Colon (tissue), 2 donors: Measurements from ENCODE around the gene AAR2.

Experiments
- FAIRE-seq: peaks from 2 replicates; lab custom pipeline; 2012; peaks lifted over from hg19 to GRCh38; lab: Jason Lieb, UNC
- donor health status: control.
- donor health status: control.

The AAR2 gene

DNA sequence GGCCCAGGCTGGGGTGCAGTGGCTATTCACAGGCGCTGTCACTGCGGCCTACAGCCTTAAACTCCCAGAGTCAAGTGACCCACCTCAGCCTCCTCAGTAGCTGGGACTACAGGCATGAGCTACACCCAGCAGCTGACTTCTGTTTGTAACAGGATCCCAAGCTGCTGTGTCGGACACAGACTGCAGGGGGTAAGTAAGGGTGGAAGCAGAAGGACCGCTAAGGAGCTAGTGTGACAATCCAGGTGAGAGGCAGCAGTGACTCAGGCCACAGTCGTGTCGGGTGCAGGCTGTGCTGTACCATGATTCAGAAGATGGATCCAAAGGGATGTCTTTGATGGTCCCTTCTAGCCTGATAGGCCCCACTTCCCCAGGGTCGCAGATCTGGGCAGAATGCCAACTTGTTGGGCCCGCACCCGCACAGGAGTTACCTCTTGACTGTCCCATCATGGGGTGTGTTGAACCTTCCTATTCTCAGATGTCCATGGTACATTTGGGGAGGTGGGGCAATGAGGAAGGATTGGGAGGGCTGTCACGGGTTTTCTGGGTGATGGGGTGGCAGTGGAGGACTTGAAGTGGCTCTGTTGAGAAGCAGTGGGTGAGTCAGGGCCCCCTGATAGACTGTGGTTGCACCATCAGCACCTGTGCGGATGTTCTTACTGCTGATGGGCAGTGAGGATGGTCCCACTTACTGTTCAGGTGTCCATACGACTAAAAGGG lies 25.3 kb downstream of the AAR2 start:
- FAIRE-seq = no peak

DNA sequence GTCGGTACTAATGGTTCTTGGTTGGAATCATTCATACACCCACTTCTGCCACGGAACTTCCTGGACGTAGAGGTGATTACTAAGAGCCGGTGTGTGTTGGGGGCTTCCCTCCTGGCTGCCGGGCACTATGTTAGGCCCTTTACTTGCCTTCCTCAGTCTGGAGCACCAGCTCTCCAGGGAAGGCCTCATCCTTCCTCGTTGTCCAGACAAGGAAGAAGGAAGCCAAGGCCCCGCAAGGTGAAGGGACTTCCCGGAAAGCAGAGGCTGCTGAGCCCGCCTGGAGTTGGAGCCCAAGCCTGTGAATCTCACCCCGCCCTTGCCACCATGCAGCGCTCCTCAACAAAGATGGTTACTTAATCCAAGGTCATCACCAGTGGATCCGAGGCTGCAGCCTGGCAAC lies 26.2 kb downstream of the AAR2 start:
- no peak for FAIRE-seq

DNA sequence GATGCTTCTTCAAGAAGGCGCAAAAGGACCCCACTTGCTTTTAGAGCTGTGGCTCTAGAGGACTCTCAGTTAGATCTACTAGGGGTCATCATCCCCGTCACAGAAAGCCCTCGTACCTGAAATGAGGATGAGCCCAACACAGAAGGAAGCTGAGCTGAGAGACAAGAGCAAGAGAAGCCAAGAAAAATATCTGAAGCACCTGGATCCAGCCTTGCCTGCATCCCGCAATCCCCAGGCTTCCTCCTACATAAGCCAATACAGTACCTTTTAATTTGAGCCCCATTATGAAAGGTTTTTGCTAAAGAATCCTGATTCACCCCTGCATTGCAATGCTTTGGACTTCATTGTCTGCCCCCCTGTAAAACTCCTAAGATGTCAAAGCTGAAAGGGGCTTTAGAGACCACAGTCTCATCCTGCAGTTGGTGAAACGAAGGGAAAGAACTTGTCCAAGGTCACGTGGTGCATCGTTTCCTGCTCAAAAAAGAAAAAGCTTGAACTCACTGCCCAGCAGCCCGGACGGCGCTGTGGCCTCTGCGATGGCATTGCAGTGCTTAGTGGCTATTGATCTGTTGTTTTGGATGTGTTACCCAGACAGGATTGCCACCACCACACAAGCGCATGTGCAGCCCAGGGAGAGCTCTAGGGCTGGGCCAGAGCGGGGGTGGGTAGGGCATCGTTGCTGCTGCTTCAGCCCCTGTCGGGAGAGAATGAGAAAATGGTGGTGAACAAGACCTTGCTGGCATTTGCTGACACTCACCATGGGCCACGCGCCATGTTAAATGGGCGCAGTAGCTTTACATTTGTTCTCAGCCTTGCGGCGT lies 28.4 kb downstream of the AAR2 start:
- FAIRE-seq = no peak

DNA sequence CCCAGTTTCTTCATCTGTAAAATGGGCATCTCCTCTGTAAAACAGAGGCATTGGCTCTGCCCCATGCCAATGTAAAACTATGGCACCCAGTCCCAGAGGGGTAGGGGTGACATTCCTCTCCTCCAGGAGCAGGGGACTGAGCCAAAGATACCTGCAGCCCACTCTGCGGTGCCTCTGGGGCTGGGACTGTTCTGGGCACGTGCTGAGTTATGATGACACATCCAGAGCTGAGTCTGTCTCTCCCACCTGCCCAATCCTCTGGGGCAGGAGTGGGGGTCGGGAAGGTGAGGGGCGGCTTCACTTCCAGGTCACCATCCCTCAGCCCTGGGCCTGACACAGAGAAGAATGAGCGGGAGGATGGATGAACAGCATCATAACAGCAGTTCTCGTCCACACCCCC lies 29.9 kb downstream of the AAR2 start:
- FAIRE-seq = no peak

DNA sequence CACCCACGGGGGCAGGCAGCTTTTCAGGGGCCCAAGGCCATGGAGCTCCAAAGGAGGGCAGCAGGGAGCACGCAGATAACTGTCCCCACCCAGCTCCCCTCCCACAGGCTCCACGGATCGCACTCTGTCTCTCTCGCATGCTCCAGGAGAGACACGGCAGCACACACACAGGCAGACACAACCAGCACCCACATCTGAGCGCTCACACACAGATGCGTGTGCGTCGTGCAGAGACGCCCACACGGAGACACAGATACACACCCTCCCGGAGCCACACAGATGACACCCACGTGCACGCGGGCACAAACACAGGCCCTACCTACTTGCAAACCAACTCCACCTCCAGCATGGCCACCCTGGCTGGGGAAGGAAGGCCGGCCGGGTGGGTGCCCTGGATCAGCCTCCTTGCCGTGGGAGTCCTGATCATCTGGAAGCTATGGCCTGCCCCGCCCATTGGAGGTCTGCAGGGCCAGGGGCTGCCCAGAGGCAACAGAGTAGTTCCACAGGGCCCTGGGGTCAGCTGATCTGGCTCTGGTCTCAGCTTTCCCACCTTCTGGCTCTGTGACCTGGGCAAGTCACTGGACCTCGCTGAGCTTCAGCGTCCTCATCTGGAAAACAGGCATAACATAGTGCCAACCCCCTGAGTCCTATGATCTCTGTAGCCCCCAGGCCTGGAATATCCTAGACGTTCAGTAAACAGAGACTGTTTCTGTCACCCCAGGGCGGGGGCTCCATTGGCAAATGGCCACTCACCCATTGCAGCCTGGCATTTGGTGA lies 31.5 kb downstream of the AAR2 start:
- FAIRE-seq = no peak

DNA sequence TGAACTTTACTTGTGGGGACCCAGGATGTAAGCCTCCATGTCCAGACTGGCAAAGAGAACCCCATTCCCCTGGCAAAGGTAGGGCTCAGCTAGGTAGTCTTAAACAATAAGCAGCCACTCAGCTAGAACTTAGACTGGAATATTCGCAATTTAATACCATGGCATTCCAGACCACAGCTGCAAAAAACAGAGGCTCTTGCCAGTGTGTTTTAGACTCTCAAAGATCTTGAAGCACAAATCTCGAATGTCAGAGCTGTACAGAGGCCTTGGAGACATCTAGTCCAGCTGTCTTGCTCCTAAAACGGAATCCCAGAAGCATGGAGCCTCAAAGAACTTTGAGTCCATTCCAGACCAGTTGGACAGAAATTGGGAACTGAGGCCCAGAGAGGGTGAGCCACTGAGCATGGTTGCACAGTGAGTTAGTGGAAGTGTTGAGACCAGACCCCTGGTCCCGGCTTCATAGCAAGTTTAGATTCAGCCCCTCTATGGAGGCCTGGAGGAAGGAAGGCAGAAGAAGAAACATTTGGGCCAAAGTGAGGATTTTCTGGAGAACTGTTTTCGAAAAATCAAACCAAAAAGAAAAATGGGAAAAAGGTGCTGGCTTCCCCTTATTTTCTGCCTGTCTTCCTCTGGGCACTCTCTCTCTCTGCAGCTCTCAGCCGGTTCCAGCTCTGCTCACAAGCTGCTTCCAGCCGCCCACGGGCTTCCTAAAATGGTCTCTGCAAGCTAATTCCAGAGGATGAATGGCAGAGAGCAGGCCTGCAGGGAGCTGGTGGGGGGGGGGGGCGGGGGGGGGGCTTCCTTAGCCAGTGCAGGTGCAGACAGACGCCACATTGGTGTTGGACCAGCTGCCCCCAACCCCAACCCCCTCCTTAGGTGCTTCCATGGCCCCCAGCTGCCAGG lies 32.4 kb downstream of the AAR2 start:
- FAIRE-seq = no peak

DNA sequence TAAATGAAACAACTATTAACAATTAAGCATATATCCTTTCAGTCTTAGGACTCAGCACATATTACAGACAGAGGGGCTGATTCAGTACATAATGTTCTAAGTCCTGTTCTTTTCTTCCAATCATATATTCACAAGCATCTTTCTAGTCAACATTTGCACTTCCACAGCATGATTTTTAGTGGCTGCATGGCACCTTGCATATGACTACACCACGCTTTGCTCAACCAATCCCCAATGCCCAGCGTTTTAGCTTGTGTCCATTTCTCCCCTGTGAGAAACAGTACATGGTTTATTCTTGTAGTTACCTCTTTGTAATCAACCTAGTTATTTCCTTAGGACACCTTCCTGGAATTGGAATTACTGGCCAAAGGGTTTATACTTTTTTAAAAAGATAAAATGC lies 33.2 kb downstream of the AAR2 start:
- no peak for FAIRE-seq

DNA sequence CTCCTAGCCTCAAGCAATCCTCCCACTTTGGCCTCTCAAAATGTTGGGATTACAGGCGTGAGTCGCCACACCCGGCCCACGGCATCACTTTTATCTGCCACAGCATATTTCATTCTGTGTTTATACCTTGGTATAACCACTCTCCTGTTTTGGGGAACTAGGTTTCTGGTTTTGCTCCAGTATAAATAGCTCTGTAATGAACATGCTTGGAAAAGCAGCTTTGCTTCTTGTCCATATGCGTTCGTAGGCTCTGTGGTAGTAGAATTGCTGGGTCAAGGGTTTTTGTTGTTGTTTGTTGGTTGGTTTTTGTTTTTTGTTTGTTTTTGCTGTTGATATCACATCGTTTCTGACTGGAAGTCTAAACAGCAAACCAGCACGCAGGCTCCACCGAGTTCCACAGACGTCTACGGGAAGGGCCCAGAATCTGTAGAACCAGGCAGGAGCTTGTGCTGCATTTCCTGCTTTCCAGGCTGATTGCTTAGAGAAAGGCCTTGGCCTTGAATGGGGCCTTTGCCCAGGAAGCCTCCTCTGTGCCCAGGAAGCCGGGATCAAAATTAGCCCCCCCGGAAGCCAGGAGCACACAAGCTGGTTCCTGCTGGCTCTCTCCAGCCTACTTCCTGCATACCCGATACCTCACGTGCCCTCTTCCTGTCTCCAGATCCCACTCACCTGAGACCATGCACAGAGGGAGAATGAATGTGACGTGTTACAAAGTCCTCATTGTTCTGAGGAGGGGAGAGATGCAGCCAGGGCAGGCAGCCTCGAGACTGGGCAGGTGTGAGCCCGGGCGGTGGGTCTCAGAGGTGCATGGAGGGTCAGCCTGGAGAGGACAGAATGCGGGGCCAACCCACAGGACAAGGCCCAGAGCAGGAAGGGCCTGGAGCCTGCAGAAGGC lies 34.7 kb downstream of the AAR2 start:
- no peak for FAIRE-seq

DNA sequence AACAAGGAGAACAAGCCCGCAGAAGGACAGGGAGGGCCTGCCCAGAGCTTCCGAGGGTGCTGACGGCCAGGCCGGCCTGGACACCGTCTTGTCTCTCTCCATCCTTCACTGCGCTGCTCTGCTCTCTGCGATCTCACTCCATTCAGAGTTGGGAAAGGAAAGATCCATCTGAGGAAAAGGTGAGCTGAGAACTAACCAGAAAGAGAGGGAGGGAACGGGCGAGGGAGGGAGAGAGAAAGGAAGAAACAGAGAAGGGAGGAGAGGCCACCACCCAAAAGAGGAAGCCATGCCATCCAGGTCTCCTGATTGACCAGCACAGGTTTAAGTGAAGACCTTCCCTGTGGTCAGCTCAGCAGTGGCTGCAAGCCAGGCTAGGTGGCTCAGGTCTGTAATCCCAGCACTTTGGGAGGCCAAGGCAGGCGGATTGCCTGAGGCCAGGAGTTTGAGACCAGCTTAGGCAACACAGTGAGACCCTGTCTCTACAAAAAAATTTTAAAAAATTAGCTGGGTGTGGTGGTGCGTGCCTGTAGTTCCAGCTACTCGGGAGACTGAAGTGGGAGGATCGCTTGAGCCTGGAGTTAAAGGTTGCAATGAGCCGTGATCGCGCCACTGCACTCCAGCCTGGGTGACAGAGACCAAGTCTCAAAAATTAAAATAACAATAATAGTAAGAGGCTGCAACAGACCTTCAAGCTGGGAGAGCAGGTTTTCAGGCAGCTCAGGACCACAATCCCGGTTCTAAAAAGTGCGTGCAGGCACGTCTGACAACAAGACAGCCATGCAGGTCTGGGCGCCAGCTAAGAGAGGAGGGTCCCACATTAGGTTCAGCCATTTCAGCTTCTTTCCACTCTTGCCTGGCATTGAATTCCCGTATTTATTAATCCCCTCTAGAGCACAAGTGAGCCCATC lies 35.6 kb downstream of the AAR2 start:
- no peak for FAIRE-seq

DNA sequence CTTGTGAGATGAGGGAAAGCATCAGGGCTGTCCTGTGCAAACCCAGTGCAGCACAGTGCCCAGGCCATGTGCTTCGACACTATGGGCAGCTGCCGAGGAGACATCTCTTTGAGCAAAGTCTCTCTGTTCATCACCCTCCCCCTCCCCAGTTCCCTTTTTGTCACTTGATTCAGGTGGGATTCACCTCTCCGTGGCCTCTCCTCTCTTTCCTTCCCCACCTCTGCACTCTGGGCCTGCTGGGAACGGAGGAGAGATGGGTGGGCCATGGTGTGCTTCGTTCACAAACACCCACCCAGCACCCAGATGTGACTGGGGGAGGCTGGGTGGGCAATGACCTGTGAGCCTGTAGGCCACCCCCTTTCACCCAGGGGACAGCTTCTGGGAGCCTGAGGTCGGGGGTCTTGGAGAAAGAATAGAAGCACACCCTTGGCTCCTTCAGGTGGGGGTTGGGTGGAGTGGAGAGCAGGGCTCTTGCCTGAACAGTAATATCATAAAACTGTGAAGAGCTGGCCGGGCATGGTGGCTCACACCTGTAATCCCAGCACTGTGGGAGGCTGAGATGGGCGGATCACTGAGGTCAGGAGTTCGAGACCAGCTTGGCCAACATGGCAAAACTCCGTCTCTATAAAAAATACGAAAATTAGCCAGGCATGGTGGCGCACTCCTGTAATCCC lies 36.4 kb downstream of the AAR2 start:
- FAIRE-seq = no peak

DNA sequence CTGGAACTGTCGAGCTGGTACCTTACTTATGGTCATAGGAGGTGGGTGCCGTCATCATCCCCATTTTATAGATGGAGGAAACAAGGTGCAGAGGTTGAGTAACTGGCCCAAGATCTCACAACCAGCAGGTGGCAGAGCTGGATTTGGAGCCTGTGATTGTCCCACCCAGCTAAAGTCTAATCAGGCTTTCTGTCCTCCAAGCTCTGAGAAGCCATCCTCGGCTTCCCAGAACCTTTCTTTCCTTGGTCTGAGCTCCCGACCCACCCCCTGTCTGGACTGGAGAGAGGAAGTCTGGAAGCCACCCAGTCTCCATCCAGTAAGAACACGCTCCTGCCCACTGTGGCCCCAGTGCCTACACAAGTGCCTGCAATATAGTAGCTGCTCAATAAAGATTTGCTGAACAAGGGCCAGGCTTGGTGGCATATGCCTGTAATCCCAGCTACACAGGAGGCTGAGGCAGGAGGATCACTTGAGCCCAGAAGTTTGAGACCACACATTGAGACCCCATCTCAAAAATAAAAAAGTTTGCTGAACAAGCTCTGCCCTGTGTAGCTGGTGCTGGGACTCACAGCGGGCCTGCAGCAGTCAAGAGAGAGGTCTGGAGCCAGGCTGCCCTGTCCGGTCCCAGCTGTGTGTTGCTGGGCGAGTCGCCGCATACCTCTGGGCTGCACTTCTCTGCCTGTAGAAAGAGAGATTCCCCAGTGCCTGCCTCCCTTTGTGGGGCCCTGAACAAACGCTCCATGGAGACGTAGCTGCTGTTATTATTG lies 37.3 kb downstream of the AAR2 start:
- no peak for FAIRE-seq

DNA sequence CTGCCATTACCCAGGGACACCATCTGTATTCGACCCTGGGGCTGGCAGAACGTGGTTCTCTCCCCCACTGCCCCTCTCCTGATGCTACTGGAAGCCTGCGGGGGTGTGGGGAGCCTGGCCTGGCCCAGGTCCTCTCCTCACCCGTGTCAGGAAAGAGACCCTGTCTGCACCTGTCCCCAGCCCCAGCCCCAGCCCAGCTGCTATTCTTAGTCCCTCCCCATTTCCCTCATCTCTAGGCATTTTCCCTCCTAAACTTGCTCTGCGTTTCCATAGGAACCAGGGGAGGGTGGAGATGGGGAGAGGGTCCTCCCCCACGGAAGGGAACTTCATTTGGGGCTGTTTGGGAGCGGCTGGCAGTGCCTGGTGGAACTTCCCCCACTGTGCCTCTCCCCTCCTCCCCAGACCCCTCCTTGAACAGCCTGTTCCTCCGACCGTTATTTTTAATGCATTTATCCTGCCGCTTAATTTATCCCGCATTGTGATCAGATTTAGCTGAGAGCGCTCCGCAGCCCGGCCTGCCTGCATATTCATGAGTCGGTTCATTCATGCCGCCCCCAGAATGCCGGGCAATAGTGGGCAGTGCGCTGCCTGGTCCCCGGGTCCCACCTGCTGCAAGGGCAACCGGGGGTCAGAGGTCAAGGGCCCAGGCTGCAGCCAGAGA lies 38.0 kb downstream of the AAR2 start:
- FAIRE-seq = no peak

DNA sequence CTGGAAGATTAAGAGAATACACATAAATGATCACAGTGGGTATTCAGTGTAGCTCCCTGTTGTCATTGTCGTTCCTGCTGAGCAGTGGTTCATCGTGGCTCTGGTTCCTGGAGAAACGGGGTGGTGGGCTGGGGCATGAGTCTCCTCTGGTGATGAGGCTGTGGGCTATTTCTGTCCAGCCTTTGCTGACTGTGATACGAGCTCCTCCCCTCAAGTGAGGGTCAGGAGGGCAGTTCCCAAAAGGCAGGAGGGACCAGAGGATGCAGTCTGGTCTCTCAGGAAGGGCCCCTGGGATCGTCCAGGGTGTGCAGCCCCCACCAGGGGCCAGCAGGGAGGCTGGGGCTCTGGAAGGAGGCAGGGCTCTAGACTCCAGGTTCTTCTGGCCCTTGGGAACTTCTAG lies 38.7 kb downstream of the AAR2 start:
- FAIRE-seq = no peak

DNA sequence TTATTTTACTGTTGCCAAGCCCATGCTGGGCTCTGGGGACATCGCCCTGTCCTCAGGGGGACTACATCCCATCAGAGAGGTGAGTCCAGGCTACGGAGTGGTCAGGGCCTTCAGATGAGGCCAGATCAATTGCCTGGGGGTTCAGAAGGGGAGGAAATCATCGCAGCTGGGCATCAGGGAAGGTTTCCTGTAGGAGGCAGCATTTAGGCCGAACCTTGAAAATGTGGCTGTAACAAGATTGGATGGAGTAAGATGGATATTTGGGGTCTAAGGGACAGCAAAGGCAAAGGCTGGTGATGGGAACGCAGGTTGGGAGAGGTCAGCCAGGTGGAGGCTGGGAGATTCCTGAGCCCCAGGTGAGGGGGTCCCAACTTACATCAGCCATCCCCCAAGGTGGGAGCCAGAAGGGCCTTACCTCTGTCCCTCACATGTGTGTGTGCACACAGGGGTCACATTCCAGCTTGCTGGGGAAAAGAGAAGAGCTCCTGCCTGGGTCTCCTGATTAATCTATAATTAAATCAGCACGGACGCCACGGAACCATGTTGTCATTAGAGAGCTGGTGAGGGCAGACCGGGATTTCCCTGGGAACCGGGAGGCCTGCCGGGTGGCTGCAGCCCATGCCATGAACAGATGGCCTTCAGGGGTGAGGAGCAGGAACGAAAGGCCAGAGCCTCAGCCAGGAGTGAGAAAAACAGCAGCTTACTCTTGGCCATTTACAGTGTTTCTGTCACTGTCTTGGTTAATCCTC lies 39.3 kb downstream of the AAR2 start:
- no peak for FAIRE-seq

DNA sequence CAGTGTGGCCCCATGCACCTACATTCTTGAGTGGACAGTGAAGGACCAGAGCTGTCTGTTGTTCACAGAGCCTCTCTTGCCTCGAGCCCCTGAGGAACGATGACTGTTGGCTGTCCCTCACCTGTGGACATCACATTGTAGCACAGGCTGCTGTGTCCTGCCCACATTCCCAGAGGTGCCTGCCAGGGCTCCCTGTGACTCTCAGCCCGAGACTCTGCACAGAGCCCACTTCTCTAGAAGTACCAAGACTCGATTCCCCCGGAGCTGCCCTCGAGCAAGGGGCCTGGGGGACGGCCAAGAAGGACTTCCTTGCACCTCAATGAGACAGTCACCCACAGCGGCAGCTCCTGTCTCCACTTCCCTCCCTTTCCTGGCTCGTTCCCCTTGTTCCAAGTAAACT lies 41.3 kb downstream of the AAR2 start:
- FAIRE-seq = no peak

DNA sequence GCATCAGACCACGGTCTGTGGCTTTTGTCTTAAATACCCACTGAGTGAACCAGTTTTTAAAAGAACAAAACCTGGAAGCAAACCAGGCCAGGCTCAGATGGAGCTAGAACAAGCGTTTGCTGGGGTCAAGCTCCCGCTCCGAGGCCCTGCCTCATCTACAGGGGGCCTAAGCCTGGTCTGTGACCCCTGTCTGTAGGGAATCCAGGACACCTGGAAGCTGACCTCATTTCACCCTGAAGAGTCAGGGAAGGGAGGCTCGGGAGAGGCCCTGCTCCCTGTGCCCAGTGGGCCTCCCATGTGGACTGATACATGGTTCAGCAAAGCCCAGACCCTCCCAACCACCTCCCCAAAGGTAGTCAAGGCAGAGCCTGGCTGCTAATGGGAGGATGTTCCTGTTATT lies 43.1 kb downstream of the AAR2 start:
- FAIRE-seq = no peak

DNA sequence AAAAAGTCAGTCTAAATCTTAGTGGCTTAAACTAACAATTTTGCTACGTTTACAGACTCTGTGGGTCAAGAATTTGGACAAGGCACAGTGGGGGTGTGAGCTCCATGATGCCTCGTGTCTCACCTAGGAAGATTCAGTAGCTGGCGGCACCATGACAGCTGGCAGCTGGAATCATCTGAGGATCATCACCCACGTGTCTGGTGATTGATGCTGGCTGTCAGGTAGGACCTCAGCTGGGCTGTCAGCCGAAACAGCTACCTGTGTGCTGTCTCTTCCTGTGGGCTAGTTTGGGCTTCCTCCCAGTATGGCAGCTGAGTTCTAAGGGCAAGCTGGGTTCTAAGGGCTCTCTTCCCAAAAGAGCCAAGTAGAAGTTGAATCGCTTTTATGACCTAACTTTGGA lies 43.5 kb downstream of the AAR2 start:
- FAIRE-seq = no peak
